Tibial artery (tissue), 4 donors: ENCODE measurements around the gene DIRAS3.
"Not testable (repeated sequence)": the region's sequence is repeated elsewhere in the genome, so short reads cannot be mapped to it uniquely, and the experiment has no call there.

ENCODE experiments used
- DNase-seq, 2 donors: peaks; one replicate each; pipeline ENCODE4 v3.0.0-alpha.2; 2019
- H3K27ac ChIP-seq, 2 donors: fragments of 200-600 bp; sonication (generic) in 1 of 2; 1 replicate in 1 of 2; 2 replicates in 1 of 2; pipeline ENCODE4 v1.5.1; 2018 to 2019; ENCODE audit warnings: mild to moderate bottlenecking in 1 of 2
- H3K27me3 ChIP-seq, 2 donors: fragments of 200-600 bp; sonication (generic) in 1 of 2; one replicate each; pipeline versions ENCODE4 v1.5.1 to v1.6.0; 2016 to 2019
- H3K36me3 ChIP-seq, 3 donors: fragments of 200-600 bp; sonication (generic) in 2 of 3; one replicate each; pipeline ENCODE4 v1.5.1; 2016 to 2019; ENCODE audit warnings: mild to moderate bottlenecking in 2 of 3
- H3K4me1 ChIP-seq, 4 donors: fragments of 200-600 bp; sonication (generic) in 2 of 4; 1 replicate in 3 of 4; 2 replicates in 1 of 4; pipeline ENCODE4 v1.5.1; 2016 to 2019
- H3K4me3 ChIP-seq, 2 donors: fragments of 200-600 bp; sonication (generic) in 1 of 2; 1 replicate in 1 of 2; 2 replicates in 1 of 2; pipeline ENCODE4 v1.5.1; 2018 to 2019; ENCODE audit warnings: mild to moderate bottlenecking in 2 of 2
- H3K9me3 ChIP-seq, 3 donors: fragments of 200-600 bp; sonication (generic) in 1 of 3; one replicate each; pipeline ENCODE4 v1.5.1; 2016 to 2019
- intact Hi-C: fragments of 100-400 bp; cut with DNase I; formaldehyde crosslinking; loops from one replicate; pipeline ENCODE4 v1.15.0; 2023; ENCODE audit warnings: low total_unique reads
- TF ChIP-seq, protein P1 (sequence below), 2 experiments: fragments of 200-600 bp in 1 of 2; fragments of 450-650 bp in 1 of 2; IDR thresholded peaks; one replicate each; pipeline ENCODE4 v1.5.1; 2017 to 2019; ENCODE audit warnings: antibody characterized with exemption in 2 of 2, mild to moderate bottlenecking in 1 of 2, moderate library complexity in 1 of 2

The DIRAS3 gene

DNA sequence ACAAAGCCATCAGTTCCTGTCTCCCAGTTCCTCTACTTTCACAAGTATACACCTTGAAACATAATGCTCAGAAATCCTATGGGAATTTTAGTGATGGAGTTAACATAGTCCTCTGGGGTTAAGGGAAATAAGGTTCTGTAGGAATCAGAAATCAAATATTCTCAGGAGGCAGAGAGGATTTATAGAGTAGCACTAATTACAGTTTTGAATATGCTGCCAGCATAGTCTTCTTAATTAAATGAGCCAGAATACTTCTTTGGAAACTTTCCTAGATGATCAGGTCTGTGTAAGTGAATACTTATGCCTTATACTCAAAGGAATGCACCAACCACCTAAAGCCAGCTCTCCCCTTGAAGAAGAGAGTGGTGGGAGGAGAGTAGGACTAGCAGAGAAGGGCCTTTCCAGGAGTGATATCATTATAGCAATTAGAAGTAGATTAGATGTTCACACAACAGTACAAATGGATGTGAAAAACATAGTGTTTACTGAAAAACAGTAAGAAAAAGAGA, 31.4 kb upstream of the DIRAS3 start:
- no peak for DNase-seq
- no peaks in the 10 kb centered on the region for H3K36me3 ChIP-seq
- no peaks in the 10 kb centered on the region for H3K27me3 ChIP-seq
- no peak overlapping the region for H3K27ac ChIP-seq
- no peaks in the 10 kb centered on the region for H3K9me3 ChIP-seq
- no peak overlapping the region for H3K4me3 ChIP-seq
- intact Hi-C loops: no loop called here
- TF ChIP-seq, protein P1, sequence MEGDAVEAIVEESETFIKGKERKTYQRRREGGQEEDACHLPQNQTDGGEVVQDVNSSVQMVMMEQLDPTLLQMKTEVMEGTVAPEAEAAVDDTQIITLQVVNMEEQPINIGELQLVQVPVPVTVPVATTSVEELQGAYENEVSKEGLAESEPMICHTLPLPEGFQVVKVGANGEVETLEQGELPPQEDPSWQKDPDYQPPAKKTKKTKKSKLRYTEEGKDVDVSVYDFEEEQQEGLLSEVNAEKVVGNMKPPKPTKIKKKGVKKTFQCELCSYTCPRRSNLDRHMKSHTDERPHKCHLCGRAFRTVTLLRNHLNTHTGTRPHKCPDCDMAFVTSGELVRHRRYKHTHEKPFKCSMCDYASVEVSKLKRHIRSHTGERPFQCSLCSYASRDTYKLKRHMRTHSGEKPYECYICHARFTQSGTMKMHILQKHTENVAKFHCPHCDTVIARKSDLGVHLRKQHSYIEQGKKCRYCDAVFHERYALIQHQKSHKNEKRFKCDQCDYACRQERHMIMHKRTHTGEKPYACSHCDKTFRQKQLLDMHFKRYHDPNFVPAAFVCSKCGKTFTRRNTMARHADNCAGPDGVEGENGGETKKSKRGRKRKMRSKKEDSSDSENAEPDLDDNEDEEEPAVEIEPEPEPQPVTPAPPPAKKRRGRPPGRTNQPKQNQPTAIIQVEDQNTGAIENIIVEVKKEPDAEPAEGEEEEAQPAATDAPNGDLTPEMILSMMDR (IDR thresholded peaks at IDR 0.05): no peak
- H3K4me1 ChIP-seq: no peaks in the 10 kb centered on the region

DNA sequence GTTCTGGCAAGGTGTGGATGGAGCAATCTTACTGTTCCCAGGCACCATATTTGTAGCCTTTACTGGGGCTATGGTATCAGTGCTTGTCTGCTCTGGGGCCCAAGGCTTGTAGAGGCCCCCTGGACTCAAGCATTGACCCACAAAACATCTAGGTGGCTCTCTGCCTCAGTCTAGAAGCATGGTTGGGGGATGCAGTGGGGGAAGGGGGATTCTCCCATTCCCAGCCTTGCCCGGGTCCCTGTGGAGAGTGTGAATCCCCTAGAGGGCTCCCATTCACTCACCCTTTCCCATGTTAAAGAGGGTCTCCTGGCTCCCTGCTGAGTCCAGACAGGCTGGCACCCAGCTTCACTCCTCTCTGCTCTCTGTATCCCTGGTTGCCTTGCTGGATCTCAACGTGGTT, 28.2 kb upstream of the DIRAS3 start:
- intact Hi-C loops: no loop called here
- Histone ChIP-seq H3K36me3 (no peaks in the 10 kb centered on the region), H3K4me3 (no peak overlapping the region), H3K4me1 (no peaks in the 10 kb centered on the region), H3K27ac (no peak overlapping the region), H3K9me3 (peaks cover 0 to 6% (median 4%) of the 10 kb centered on the region in 3 donors), H3K27me3 (no peaks in the 10 kb centered on the region)
- TF ChIP-seq, protein P1 (IDR thresholded peaks at IDR 0.05): no peak
- DNase-seq: no peak

DNA sequence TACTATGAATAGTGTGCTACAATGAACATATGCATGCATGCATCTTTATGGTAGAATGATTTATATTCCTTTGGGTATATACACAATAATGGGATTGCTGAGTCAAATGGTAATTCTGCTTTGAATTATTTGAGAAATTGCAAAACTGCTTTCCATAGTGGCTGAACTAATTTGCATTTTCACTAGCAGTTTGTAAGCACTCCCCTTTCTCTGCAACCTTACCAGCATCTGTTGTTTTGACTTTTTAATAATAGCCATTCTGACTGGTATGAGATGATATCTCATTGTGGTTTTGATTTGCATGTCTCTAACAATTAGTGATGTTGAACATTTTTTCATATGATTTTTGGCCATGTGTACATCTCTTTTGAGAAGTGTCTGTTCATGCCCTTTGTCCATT, 24.0 kb upstream of the DIRAS3 start:
- no peaks in the 10 kb centered on the region for H3K4me1 ChIP-seq
- H3K27me3 ChIP-seq: no peaks in the 10 kb centered on the region
- intact Hi-C loops: no loop called here
- DNase-seq: no peak
- TF ChIP-seq, protein P1 (IDR thresholded peaks at IDR 0.05): no peak
- H3K27ac ChIP-seq: no peak overlapping the region
- peaks cover 0 to 6% (median 4%) of the 10 kb centered on the region in 3 donors for H3K9me3 ChIP-seq
- no peaks in the 10 kb centered on the region for H3K36me3 ChIP-seq
- no peak overlapping the region for H3K4me3 ChIP-seq

DNA sequence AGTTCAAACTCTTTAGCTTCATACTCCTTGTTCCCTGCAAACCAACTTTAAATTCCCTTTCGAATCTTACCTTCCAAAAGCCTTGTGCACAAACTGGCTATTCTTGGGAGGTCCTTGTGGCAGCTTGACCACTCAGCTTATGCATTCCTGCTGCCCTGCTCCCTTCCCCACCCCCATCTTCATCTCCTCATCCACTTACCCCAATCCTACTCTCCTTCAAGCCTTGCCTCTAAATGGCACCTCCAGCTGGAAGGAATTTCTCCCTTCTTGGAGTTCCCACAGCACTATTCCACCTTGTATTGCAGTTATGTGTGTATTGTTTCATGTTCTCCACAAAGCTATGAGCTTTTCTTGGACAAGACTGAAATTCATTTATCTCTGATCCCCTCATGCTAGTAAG, 15.3 kb upstream of the DIRAS3 start:
- TF ChIP-seq, protein P1 (IDR thresholded peaks at IDR 0.05): no peak
- H3K4me1 ChIP-seq: no peaks in the 10 kb centered on the region
- H3K27me3 ChIP-seq: no peaks in the 10 kb centered on the region
- H3K9me3 ChIP-seq: peaks cover 0 to 5% (median 0%) of the 10 kb centered on the region in 3 donors
- intact Hi-C loops: no loop called here
- DNase-seq: no peak
- H3K4me3 ChIP-seq: no peak overlapping the region
- H3K36me3 ChIP-seq: no peaks in the 10 kb centered on the region
- no peak overlapping the region for H3K27ac ChIP-seq

DNA sequence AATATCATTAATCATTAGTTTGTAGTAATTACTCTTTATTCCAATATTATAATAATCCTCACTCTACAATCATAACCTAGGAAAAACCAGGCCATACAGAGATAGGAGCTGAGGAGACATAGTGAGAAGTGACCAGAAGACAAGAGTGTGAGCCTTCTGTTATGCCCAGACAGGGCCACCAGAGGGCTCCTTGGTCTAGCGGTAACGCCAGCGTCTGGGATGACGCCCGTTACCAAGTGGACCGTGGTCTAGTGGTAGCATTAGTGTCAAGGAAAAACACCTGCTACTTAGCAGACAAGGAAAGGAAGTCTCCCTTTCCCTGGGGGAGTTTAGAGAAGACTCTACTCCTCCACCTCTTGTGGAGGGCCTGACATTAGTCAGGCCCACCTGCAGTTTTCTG, 7.6 kb upstream of the DIRAS3 start:
- peaks cover 0 to 12% (median 0%) of the 10 kb centered on the region in 3 donors for H3K9me3 ChIP-seq
- intact Hi-C loops, H3K4me1 ChIP-seq: not testable (repeated sequence)

DNA sequence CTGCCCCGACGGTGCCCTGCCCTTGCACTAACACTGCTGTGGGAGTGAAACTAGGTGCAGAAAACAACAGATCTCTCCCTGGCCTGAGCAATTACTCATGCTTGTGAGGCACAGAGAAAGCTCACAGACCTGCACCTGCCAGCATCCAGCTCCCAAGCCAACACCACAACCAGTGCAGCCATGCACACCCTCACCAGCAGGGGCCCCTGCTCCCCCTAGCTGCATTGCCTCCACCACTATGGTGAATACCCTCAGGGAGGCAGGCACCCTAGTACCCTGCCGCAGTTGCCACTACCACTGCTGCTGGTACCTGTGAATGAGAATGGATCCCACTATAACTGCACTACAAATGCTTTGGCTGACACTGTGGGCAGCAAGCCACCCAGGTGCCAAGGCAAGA, 7.1 kb upstream of the DIRAS3 start:
- intact Hi-C loops: no loop called here
- DNase-seq: no peak
- no peaks in the 10 kb centered on the region for H3K27me3 ChIP-seq

More for the DNA sequence above, 7.6 kb upstream of the DIRAS3 start:
- H3K27ac ChIP-seq, H3K27me3 ChIP-seq, H3K4me3 ChIP-seq, H3K36me3 ChIP-seq, DNase-seq: not testable (repeated sequence)

More for the DNA sequence above, 7.1 kb upstream of the DIRAS3 start:
- TF ChIP-seq, protein P1 (IDR thresholded peaks at IDR 0.05): no peak
- Histone ChIP-seq H3K36me3 (no peaks in the 10 kb centered on the region), H3K4me3 (no peak overlapping the region), H3K27ac (no peak overlapping the region), H3K9me3 (peaks cover 0 to 8% (median 0%) of the 10 kb centered on the region in 3 donors), H3K4me1 (no peaks in the 10 kb centered on the region)
